Femur (tissue), 1 donor: ENCODE results near the gene GGTLC3.
"Not testable (repeated sequence)": the region's sequence is repeated elsewhere in the genome, so short reads cannot be mapped to it uniquely, and the experiment has no call there.

Experiments
- DNase-seq: peaks from one replicate; pipeline ENCODE4 v3.0.0-alpha.2; 2017

GGTLC3 gene

GRCh38 chr22:18512378-18512777 is 5.6 kb downstream of the GGTLC3 start:
- DNase-seq: not testable (repeated sequence)

DNA sequence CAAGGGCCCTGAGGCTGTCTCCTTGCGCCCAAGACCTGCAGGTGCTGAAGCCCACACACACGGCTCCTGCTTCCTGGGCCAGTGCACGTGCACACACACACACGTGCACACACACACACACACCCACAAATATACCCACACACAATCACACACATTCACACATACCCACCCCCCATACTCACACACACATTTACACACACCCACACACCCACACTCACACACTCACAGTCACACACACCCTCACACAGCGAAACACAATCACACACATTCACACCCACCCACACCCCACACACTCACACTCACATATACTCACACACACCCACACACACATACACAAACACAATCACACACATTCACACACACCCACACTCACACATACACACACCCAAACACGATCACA is 6.6 kb downstream of the GGTLC3 start:
- DNase-seq: not testable (repeated sequence)

DNA sequence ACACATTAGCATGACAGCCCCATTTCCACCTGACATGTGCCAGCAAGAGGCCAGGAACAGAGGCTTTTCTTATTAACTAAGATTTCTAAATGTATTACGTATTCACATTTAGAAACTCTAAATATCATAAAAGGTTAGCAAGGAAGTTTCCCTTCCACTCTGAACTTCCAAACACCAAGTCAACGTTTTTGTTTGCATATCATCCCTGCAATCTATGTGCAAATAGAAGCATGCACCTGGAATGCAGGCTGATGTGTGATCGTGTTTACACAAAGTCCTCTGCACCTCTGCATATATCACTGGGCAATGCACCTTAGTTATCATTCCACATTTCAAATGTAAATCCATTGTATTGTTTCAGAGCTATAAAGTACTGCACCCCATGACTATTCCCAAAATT is 21.7 kb downstream of the GGTLC3 start:
- DNase-seq: not testable (repeated sequence)
